SJCRH30 (cell line): ENCODE data around the gene SDK2. TPM values are rescaled to one million over a fixed set of nuclear protein-coding genes. Genes with fewer than 3 reads are reported as not detected.
"Not testable (repeated sequence)": the region's sequence is repeated elsewhere in the genome, so short reads cannot be mapped to it uniquely, and the experiment has no call there.

Experiments used
- DNase-seq, 2 experiments: peaks; one replicate each; pipeline ENCODE4 v3.0.0-alpha.2; 2015 to 2020
- H3K27ac ChIP-seq: fragments of 250-450 bp; sonication (Bioruptor Pico); 2 replicates; pipeline ENCODE4 v1.5.1; 2020; ENCODE audit warnings: mild to moderate bottlenecking, moderate library complexity
- H3K27me3 ChIP-seq: fragments of 250-450 bp; sonication (Bioruptor Pico); 2 replicates; pipeline ENCODE4 v1.5.1; 2020; ENCODE audit warnings: mild to moderate bottlenecking, moderate library complexity
- H3K36me3 ChIP-seq: fragments of 250-450 bp; sonication (Bioruptor Pico); 2 replicates; pipeline ENCODE4 v1.5.1; 2020; ENCODE audit warnings: mild to moderate bottlenecking, moderate library complexity
- H3K4me1 ChIP-seq: fragments of 250-450 bp; sonication (Bioruptor Pico); 2 replicates; pipeline ENCODE4 v1.5.1; 2020; ENCODE audit warnings: mild to moderate bottlenecking, moderate library complexity
- H3K4me3 ChIP-seq: fragments of 250-450 bp; sonication (Bioruptor Pico); 2 replicates; pipeline ENCODE4 v1.5.1; 2020; ENCODE audit warnings: mild to moderate bottlenecking, moderate library complexity
- H3K9me3 ChIP-seq: fragments of 250-450 bp; sonication (Bioruptor Pico); replicated peaks from 2 replicates; pipeline ENCODE4 v1.5.1; 2020; ENCODE audit warnings: mild to moderate bottlenecking, moderate library complexity
- total RNA-seq: library from RNA; depleted of rRNA; stranded (reverse); fragments of >200 nt; shearing (Covaris generic); gene quantifications from 2 replicates; pipeline ENCODE4 v1.2.3, GENCODE V29; 2014

SDK2 gene
- total RNA-seq, 1 experiment from 2014 or later: 15.2 TPM

DNA sequence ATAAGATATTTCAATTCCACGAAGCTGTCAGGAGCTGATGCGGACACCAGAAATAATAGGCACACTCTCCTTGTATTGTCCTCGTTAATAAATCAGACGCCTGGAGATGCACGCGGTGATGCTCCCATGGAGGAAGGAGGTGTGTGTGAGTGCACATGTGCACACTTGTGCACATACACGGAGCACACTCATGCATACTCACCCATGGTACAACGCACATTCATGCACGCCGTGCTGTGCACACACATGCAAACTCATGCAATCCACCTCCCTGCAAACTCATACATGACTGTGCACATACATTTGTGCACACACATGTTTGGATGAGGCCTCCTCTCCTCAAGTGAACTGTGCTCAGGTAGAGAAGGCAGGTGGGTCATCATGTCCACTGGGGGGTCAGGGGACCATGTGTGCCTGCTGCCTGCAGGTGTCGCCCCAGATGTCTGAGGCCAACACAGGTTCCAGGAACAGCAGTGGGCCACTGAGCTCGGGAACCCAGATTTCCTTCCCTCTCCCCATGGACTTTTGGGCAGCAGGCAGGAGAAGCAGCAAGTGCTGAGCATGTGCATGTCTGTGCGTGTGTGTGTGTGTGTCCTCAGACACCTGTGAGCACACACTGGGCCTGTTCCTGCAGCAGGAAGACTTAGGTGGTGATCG, 165.3 kb downstream of the SDK2 start:
- H3K9me3 ChIP-seq: no peaks in the 10 kb centered on the region
- no peaks in the 10 kb centered on the region for H3K27me3 ChIP-seq
- no peak overlapping the region for H3K4me3 ChIP-seq
- no peak overlapping the region for H3K27ac ChIP-seq
- no peak for DNase-seq
- H3K36me3 ChIP-seq: no peaks in the 10 kb centered on the region
- peaks cover 21% of the 10 kb centered on the region for H3K4me1 ChIP-seq

DNA sequence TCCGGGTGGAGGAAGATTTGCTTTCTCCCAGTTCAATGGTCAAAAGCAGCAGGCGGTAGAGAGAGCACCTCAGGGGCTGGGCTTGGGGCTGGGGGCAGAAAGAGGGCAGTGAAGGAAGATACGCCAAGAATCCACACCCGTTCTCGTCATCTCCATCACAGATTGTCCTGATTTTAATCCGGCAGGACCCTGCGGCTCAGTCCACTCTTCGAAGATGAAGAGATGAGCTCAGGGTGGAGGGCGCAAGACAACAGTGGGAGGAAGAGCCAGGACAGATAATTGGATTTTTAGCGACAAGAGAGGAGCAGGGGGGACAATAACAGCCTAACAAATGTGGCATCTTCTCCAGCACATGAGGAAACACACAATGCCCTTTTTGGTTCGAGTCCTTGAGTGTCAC, 165.9 kb downstream of the SDK2 start:
- Histone ChIP-seq H3K4me3 (no peak overlapping the region), H3K27me3 (no peaks in the 10 kb centered on the region), H3K27ac (no peak overlapping the region), H3K9me3 (no peaks in the 10 kb centered on the region), H3K4me1 (peaks cover 22% of the 10 kb centered on the region), H3K36me3 (no peaks in the 10 kb centered on the region)
- no peak for DNase-seq

DNA sequence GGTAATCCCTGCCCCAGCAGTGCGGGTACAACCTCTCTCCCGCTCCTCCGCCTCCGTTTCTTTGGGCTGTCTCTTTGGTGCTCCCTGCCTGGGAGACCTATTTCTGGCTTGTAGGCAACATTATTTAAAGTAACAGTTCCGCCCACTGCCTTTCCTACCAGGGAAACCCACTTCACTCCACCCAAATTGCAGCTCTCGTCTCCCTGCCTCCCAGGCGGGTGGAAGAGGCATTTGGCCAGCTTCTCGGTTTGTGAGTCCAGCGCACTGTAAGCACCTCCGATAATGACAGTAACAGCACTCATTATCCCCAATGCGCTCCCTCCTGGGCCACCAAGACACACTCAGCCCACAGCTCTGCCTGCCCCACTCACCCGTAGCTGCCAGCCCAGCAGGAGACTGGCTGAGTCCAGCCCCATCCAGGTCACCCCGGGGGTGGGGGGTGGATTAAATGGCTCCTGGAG, 167.3 kb downstream of the SDK2 start:
- 0 out of 2 replicates have a peak, but pooled peaks cover 4% of the 10 kb centered on the region for H3K9me3 ChIP-seq
- no peaks in the 10 kb centered on the region for H3K36me3 ChIP-seq
- no peak overlapping the region for H3K4me3 ChIP-seq
- H3K27me3 ChIP-seq: no peaks in the 10 kb centered on the region
- no peak overlapping the region for H3K27ac ChIP-seq
- peaks cover 22% of the 10 kb centered on the region for H3K4me1 ChIP-seq
- DNase-seq: no peak

DNA sequence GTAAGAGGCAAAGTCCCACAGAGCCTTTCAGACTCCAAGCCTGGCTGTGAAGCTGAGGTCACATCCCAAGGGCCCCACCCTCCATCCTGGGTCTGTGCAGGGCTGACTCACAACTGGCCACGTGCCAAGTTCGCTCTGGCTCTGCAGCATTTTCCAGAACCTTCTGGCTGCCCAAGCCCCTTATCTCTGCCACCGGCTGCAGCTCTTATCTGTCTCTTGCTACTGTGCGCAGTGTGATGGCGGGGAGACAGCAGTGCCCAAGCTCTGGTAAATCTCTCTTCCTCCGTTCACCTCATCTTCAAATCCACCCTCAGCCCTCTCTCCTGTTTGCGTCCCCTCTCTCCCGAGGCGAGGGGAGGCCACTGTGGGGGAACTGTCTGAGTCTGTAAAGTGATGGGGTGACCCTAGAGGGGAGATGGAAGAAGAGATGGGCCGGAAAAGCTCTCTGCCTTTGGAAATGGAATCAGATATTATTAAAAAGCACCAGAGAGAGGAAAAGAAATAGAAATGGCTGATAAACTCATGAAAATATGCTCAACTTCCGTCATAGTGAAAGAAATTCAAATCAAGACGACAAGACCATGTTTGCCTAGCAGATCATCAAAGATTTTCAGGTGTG, 169.8 kb downstream of the SDK2 start:
- Histone ChIP-seq H3K36me3 (no peaks in the 10 kb centered on the region), H3K27me3 (no peaks in the 10 kb centered on the region), H3K4me1 (peaks cover 5% of the 10 kb centered on the region; the same call in 1 of the 2 replicates), H3K27ac (no peak overlapping the region), H3K4me3 (no peak overlapping the region), H3K9me3 (0 out of 2 replicates have a peak, but pooled peaks cover 4% of the 10 kb centered on the region)
- DNase-seq: peak; percentile 82 to 84

DNA sequence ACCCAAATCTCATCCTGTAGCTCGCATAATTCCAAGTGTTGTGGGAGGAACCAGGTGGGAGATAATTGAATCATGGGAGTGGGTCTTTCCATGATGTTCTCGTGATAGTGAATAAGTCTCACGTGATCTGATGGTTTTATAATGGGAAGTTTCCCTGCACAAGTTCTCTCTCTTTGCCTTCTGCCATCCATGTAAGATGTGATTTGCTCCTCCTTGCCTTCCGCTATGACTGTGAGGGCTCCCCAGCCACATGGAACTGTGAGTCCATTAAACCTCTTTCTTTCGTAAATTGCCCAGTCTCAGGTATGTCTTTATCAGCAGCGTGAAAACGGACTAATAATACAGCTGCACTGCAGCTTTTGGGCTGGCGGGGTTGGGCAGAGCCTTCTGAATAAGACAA, 171.5 kb downstream of the SDK2 start:
- H3K4me3 ChIP-seq, H3K9me3 ChIP-seq, H3K4me1 ChIP-seq, H3K27ac ChIP-seq, H3K27me3 ChIP-seq, DNase-seq, H3K36me3 ChIP-seq: not testable (repeated sequence)

DNA sequence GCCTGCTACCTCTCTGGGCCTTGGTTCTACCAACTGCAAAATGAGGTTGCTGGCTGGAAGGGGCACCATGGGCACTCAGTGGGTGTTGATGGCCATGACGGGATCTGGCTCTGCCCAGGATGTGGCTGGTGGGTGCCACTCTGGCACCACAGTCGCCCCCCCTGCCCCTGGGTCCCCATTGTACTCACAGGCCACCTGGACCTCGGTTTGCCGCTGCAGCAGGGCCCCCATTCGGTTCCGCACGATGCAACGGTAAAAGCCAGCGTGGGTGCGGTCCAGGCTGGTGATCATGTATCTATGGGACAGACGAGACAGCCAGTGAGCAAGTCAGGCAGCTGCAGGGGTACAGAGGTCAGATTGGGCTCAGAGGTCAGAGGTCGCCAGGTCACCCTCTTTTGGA, 172.3 kb downstream of the SDK2 start:
- H3K9me3 ChIP-seq: 0 out of 2 replicates have a peak, but pooled peaks cover 4% of the 10 kb centered on the region
- H3K4me3 ChIP-seq: no peak overlapping the region
- no peaks in the 10 kb centered on the region for H3K27me3 ChIP-seq
- H3K36me3 ChIP-seq: no peaks in the 10 kb centered on the region
- no peak for DNase-seq
- H3K4me1 ChIP-seq: peaks cover 5% of the 10 kb centered on the region; the same call in 1 of the 2 replicates
- H3K27ac ChIP-seq: no peak overlapping the region

DNA sequence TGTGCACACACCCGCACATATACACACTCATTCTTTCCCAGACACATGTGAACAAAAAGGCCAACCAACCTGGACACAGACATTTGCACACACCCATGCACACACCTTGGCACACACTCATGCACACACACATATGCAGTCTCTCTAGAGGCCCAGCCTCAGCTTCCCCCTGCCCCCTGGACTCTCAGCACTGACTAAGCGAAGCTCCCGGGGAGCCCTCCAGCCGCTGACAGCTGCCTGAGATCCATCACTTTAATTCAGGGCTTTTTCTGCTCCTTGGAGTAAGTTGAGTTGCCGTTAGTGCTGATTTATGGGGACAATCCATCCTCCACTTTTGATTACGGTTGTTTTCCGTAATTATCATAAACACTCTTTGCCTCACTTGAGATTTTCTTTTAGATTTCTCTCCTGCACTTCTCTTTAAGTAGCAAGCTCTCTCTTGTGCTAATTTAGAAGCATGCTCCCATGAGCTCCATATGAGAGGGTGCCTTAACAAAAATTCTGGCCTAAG, 173.9 kb downstream of the SDK2 start:
- DNase-seq: no peak
- Histone ChIP-seq H3K4me1 (peaks cover 5% of the 10 kb centered on the region; the same call in 1 of the 2 replicates), H3K4me3 (no peak overlapping the region), H3K27me3 (no peaks in the 10 kb centered on the region), H3K36me3 (no peaks in the 10 kb centered on the region), H3K27ac (no peak overlapping the region), H3K9me3 (0 out of 2 replicates have a peak, but pooled peaks cover 4% of the 10 kb centered on the region)

DNA sequence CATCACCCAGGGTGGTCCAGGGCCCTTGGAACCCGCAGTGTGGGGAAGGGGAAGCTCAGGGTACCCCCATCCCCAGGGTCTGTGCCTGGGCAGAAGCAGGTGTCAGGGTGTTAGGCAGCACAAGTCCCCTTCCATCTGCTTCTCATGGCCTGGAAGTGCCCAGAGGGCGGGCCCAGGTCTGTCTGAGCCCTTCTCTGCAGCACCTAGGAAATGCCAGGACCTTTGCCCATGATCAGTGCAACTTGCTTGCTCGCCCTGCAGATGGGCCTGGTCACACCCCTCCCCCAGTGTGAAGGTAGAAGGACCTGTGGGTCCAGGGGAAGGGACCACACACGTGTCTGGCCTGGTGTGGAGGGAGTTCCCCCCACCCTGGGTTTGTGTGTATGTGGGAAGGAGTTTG, 174.9 kb downstream of the SDK2 start:
- Histone ChIP-seq H3K27me3 (no peaks in the 10 kb centered on the region), H3K4me3 (no peak overlapping the region), H3K36me3 (no peaks in the 10 kb centered on the region), H3K27ac (no peak overlapping the region), H3K9me3 (0 out of 2 replicates have a peak, but pooled peaks cover 4% of the 10 kb centered on the region), H3K4me1 (peaks cover 5% of the 10 kb centered on the region; the same call in 1 of the 2 replicates)
- DNase-seq: no peak

DNA sequence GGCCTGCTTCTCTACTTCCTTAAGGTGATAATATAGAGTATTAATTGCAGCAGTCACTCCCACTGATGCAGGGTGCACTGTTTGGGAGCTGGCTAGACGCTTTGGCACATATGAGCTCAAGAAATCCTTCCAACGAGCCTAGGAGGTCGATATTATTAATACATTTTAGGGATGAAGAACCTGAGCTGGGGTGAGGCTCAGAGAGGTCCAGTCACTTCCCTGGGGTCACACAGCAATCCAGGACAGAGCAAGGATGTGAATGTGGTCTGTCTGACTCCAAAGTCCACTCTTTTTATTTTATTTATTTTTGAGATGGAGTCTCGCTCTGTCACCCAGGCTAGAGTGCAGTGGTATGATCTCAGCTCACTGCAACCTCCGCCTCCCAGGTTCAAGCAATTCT, 176.0 kb downstream of the SDK2 start:
- Histone ChIP-seq H3K9me3 (0 out of 2 replicates have a peak, but pooled peaks cover 4% of the 10 kb centered on the region), H3K36me3 (no peaks in the 10 kb centered on the region), H3K27ac (no peak overlapping the region), H3K27me3 (no peaks in the 10 kb centered on the region), H3K4me1 (no peaks in the 10 kb centered on the region), H3K4me3 (no peak overlapping the region)
- no peak for DNase-seq

DNA sequence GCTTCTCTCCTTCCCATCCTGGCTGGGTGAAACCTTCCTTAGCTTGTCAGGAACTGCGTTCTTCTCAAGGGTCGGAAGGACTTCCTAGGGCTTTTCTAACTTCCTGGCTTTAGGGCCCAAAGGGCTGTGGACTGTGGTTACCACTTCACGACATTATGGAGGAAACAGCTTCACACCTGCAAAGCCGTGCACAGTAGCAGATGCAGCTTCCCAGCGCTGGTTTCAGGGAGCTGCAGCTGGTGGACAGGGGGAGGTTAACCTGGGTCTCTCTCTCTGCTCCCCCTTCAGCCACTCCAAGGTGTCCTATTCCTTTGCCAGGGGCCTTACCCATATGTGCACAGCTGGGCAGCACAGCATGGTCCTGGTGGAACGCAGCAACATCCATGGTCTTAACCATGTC, 176.6 kb downstream of the SDK2 start:
- no peaks in the 10 kb centered on the region for H3K36me3 ChIP-seq
- H3K4me1 ChIP-seq: no peaks in the 10 kb centered on the region
- no peak overlapping the region for H3K27ac ChIP-seq
- no peaks in the 10 kb centered on the region for H3K27me3 ChIP-seq
- no peak overlapping the region for H3K4me3 ChIP-seq
- 0 out of 2 replicates have a peak, but pooled peaks cover 2% of the 10 kb centered on the region for H3K9me3 ChIP-seq
- no peak for DNase-seq

DNA sequence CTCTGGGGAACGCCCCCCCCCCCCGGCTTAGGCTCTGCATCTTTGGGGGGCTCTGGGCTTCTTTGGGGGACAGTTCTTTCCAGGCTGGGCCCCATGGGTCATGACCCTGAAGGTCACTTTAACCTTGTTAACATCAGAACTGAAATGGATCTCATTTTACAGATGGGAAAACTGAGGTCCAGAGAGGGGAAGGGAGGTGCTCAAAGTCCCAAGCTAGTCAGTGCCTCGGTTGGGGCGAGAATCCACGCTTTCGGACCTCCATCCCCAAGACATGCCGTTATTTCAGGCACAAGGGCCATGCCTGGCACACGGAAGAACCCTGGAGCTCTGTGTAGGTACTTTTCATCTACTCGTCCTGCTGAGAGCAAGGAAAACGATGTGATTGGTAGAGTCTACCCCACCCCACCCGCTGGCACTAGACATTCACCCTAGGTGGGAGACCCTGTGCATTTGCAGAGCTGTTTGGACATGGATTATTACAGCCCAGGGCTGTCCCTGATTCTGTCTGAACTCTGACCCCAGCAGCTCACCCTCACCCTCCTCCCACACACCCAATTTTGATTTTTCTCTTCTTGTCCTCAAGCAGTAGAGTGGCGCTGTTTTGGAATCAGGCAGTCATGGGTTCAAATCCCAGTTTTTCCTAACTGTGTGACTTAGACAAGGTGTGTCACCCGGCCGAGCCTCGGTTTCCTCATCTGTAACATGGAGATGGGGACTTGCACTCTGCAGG, 177.4 kb downstream of the SDK2 start:
- Histone ChIP-seq H3K4me3 (no peak overlapping the region), H3K36me3 (0 out of 2 replicates have a peak, but pooled peaks cover under 1% of the 10 kb centered on the region)

DNA sequence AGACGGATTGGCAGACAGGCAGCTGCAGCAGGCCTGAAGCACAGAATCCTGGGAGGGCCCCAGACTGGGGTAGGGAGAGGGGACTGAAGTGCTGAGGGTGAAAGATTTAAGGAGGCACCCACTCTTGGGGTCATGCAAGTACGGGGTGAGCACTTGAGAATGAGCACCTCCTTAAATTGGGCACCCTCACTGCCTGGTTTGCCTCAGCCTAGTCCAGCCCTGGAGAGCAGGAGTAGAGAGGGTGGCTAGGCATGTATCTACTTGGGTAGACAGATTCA, 178.4 kb downstream of the SDK2 start:
- Histone ChIP-seq H3K9me3 (no peaks in the 10 kb centered on the region; the same call in 1 of the 2 replicates), H3K36me3 (0 out of 2 replicates have a peak, but pooled peaks cover 2% of the 10 kb centered on the region), H3K4me3 (no peak overlapping the region), H3K4me1 (no peaks in the 10 kb centered on the region), H3K27me3 (no peaks in the 10 kb centered on the region), H3K27ac (no peak overlapping the region)
- no peak for DNase-seq

More for the DNA sequence above, 177.4 kb downstream of the SDK2 start:
- no peaks in the 10 kb centered on the region; the same call in 1 of the 2 replicates for H3K9me3 ChIP-seq
- no peaks in the 10 kb centered on the region for H3K4me1 ChIP-seq
- DNase-seq: no peak
- H3K27me3 ChIP-seq: no peaks in the 10 kb centered on the region
- H3K27ac ChIP-seq: no peak overlapping the region

DNA sequence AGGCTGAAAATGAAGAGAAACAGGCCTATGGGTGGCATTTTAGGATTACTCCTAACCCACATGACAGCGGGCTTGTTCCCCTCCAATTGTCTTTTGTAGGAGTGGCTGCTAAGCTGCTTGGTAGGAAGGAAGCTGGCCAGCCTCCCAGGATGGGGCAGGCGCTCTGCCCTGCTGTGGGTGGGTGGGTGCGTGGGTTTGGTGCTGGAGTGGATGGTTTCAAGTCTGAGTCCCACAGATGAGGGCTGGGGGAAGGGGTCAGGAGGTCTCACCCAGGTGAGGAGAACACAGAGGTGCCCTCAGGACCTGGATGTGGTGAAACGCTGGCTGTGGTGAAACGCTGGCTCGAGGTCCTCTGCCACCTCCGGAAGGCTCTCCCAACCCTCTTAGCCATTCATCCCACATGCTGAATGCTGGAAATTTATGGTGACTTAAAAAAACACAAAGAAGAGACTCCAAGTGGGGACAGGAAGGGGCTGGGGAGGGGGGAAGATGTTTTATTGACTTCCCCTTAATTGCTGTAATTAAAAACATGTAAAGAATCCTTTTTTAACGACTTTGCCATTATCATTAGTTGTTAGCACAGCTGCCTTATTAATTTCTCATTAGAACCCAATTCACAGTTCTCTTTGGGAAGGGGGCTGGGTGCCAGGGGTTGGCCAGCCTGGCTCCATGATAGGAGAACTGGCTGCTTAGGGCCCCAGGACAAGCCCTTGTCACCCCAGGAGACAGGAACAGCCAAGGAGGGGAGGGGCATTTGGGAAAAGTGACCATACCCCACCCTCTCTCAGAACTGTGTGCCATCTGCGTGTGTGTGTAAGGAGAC, 178.9 kb downstream of the SDK2 start:
- Histone ChIP-seq H3K27ac (no peak overlapping the region), H3K4me1 (no peaks in the 10 kb centered on the region), H3K36me3 (0 out of 2 replicates have a peak, but pooled peaks cover 4% of the 10 kb centered on the region), H3K27me3 (no peaks in the 10 kb centered on the region), H3K4me3 (no peak overlapping the region), H3K9me3 (no peaks in the 10 kb centered on the region; the same call in 1 of the 2 replicates)
- DNase-seq: no peak

DNA sequence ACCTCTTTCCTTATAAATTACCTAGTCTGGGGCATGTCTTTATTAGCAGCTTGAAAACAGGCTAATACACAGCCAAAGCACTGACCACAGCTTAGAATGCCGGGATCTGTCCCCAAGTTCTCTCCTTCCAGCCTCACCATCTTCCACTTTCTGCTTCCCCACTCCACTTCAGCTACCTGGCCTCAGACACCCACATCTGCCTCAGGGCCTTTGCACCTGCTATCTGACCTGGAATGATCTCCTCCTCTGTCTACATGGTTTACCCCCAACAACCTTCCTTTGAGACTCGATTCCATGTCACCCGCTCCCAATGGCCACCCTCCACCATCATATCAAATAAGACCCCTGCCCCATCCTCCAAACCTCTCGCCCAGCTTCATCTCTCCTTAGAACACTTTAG, 179.8 kb downstream of the SDK2 start:
- H3K36me3 ChIP-seq: 0 out of 2 replicates have a peak, but pooled peaks cover 4% of the 10 kb centered on the region
- H3K9me3 ChIP-seq: no peaks in the 10 kb centered on the region; the same call in 1 of the 2 replicates
- no peak for DNase-seq
- no peak overlapping the region for H3K4me3 ChIP-seq
- no peaks in the 10 kb centered on the region for H3K27me3 ChIP-seq
- H3K4me1 ChIP-seq: no peaks in the 10 kb centered on the region
- H3K27ac ChIP-seq: no peak overlapping the region
